Nephron progenitor cell (in vitro differentiated cells): Measurements from ENCODE around the gene LCE3B.

Experiments used
- DNase-seq: peaks from one replicate; pipeline ENCODE4 v3.0.0; 2021
- H3K27ac Mint-ChIP-seq: 2 replicates; pipeline ENCODE4 v1.8.0; 2021; ENCODE audit warnings: mild to moderate bottlenecking, moderate library complexity, mixed read lengths
- H3K27me3 Mint-ChIP-seq: 2 replicates; pipeline ENCODE4 v1.8.0; 2021; ENCODE audit warnings: mild to moderate bottlenecking, low read depth, mixed read lengths; ENCODE audit not compliant: poor library complexity
- H3K36me3 Mint-ChIP-seq: 2 replicates; pipeline ENCODE4 v1.8.0; 2021; ENCODE audit warnings: low read depth, mixed read lengths
- H3K4me1 Mint-ChIP-seq: 2 replicates; pipeline ENCODE4 v1.8.0; 2021; ENCODE audit warnings: mixed read lengths
- H3K4me3 Mint-ChIP-seq: 2 replicates; pipeline ENCODE4 v1.8.0; 2021; ENCODE audit warnings: mild to moderate bottlenecking, moderate library complexity, mixed read lengths
- H3K9me3 Mint-ChIP-seq: 2 replicates; pipeline ENCODE4 v1.8.0; 2021; ENCODE audit warnings: mild to moderate bottlenecking, moderate library complexity, mixed read lengths
- TF ChIP-seq, protein P1 (sequence below): fragments of 200-600 bp; sonication (generic); IDR thresholded peaks from 2 replicates; pipeline ENCODE4 v1.5.0; 2021; ENCODE audit warnings: antibody characterized with exemption

The LCE3B gene

GRCh38 chr1:152663098-152663497 is 49.5 kb downstream of the LCE3B start, which contains the start of gene LCE2D:
TSS of gene LCE2D (plus strand) at chr1:152663380. CDS start at chr1:152664106, 726 bp downstream.
- Mint-ChIP-seq H3K4me3 (no peak within 1 kb of the TSS), H3K9me3 (peaks cover 89% of the 10 kb centered on the region), H3K4me1 (no peaks in the 10 kb centered on the region), H3K36me3 (no peaks in the 10 kb centered on the region), H3K27ac (no peak within 1 kb of the TSS), H3K27me3 (no peaks in the 10 kb centered on the region)
- TF ChIP-seq, protein P1, sequence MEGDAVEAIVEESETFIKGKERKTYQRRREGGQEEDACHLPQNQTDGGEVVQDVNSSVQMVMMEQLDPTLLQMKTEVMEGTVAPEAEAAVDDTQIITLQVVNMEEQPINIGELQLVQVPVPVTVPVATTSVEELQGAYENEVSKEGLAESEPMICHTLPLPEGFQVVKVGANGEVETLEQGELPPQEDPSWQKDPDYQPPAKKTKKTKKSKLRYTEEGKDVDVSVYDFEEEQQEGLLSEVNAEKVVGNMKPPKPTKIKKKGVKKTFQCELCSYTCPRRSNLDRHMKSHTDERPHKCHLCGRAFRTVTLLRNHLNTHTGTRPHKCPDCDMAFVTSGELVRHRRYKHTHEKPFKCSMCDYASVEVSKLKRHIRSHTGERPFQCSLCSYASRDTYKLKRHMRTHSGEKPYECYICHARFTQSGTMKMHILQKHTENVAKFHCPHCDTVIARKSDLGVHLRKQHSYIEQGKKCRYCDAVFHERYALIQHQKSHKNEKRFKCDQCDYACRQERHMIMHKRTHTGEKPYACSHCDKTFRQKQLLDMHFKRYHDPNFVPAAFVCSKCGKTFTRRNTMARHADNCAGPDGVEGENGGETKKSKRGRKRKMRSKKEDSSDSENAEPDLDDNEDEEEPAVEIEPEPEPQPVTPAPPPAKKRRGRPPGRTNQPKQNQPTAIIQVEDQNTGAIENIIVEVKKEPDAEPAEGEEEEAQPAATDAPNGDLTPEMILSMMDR, result no peak
- DNase-seq, result no peak
